CD4-positive, alpha-beta T cell treated with Interleukin-17A for 1 hour (primary cell): ENCODE results near the gene MXRA8.
A peak's percentile ranks its signal among the peaks of the same experiment; 100 is the strongest.

Experiments
- DNase-seq: peaks from one replicate; pipeline ENCODE4 v3.0.0-alpha.2; 2020

MXRA8 gene

GRCh38 chr1:1365875-1366698 lies 7.7 kb upstream of the MXRA8 start:
- DNase-seq = no peak

GRCh38 chr1:1364266-1364665 lies 5.9 kb upstream of the MXRA8 start:
- no peak for DNase-seq

- DNase-seq = no peak
Observed at GRCh38 chr1:1361982-1362423, 3.6 kb upstream of the MXRA8 start.

- DNase-seq = no peak
Observed at GRCh38 chr1:1361233-1361981, 3.1 kb upstream of the MXRA8 start.

- DNase-seq = no peak
Observed at GRCh38 chr1:1360506-1361169, 2.3 kb upstream of the MXRA8 start.

- no peak for DNase-seq
Observed at GRCh38 chr1:1359664-1360468, 1.5 kb upstream of the MXRA8 start.

GRCh38 chr1:1359308-1359663 lies 931 bp upstream of the MXRA8 start:
- peak; percentile 35 for DNase-seq

- DNase-seq = no peak
Observed at GRCh38 chr1:1357871-1358432, 403 bp downstream of the MXRA8 start.

GRCh38 chr1:1356796-1357401 lies 1.5 kb downstream of the MXRA8 start:
- no peak for DNase-seq

- no peak for DNase-seq
Observed at GRCh38 chr1:1356166-1356795, 2.1 kb downstream of the MXRA8 start.

GRCh38 chr1:1355416-1355815 lies 2.9 kb downstream of the MXRA8 start:
- DNase-seq = no peak

- DNase-seq = peak; percentile 28
Observed at GRCh38 chr1:1354271-1355247, 3.8 kb downstream of the MXRA8 start.

GRCh38 chr1:1353389-1354151 lies 4.8 kb downstream of the MXRA8 start:
- DNase-seq = no peak

GRCh38 chr1:1352786-1353388 lies 5.5 kb downstream of the MXRA8 start:
- no peak for DNase-seq

- DNase-seq = no peak
Observed at GRCh38 chr1:1351511-1352427, 6.6 kb downstream of the MXRA8 start.

- peak; percentile 73 for DNase-seq
Observed at GRCh38 chr1:1349256-1350012, 8.9 kb downstream of the MXRA8 start, which contains the start of gene DVL1. Gene DVL1, minus strand, starts transcription at chr1:1349418. Its CDS starts 353 bp downstream, at chr1:1349065.
